ENCODE results near the gene CHSY1. TPM values are rescaled to one million over a fixed set of nuclear protein-coding genes. Genes with fewer than 3 reads are reported as not detected.

Gene CHSY1
- total and polyA plus RNA-seq, 8 donors: 4.7 to 57.1 (median 22.1) TPM

- TF ChIP-seq POLR2AphosphoS5 (IDR thresholded peaks at IDR 0.05) (no peak), EP300 (IDR thresholded peaks at IDR 0.05) (no peak), POLR2A (IDR thresholded peaks at IDR 0.05) (no peak), CTCF (IDR thresholded peaks at IDR 0.05) (no peak)
- H3K27me3 ChIP-seq: no peaks in the 10 kb centered on the region
- WGBS, 5 donors: 79 to 92% (median 82%) methylated on average over 4 of the region's 4 CpGs
- H3K36me3 ChIP-seq: no peaks in the 10 kb centered on the region
- H3K9me3 ChIP-seq: no peaks in the 10 kb centered on the region
- peaks cover 0 to 17% (median 7%) of the 10 kb centered on the region in 4 donors for H3K4me1 ChIP-seq
- intact Hi-C loops (cut with DNase I; ENCODE audit: low total_unique reads): no loop called here
- no peak overlapping the region for H3K4me3 ChIP-seq
- no peak overlapping the region for H3K27ac ChIP-seq
- DNase-seq: no peak
Observed at GRCh38 chr15:101145362-101145761, 106.5 kb downstream of the CHSY1 start.

- DNase-seq: no peak
- H3K4me1 ChIP-seq: peaks cover 0 to 3% (median under 1%) of the 10 kb centered on the region in 4 donors
- H3K36me3 ChIP-seq: no peaks in the 10 kb centered on the region
- no peaks in the 10 kb centered on the region for H3K9me3 ChIP-seq
- TF ChIP-seq POLR2AphosphoS5 (IDR thresholded peaks at IDR 0.05) (no peak), CTCF (IDR thresholded peaks at IDR 0.05) (no peak), EP300 (IDR thresholded peaks at IDR 0.05) (no peak), POLR2A (IDR thresholded peaks at IDR 0.05) (no peak)
- 82 to 94% (median 87%) methylated on average over 7 of the region's 7 CpGs for WGBS, 5 donors
- H3K27ac ChIP-seq: no peak overlapping the region
- intact Hi-C loops (cut with DNase I; ENCODE audit: low total_unique reads): no loop called here
- H3K4me3 ChIP-seq: no peak overlapping the region
- H3K27me3 ChIP-seq: no peaks in the 10 kb centered on the region
Observed at GRCh38 chr15:101143321-101143720, 108.5 kb downstream of the CHSY1 start.

GRCh38 chr15:101142711-101143110, 109.1 kb downstream of the CHSY1 start:
- TF ChIP-seq EP300 (IDR thresholded peaks at IDR 0.05) (no peak), CTCF (IDR thresholded peaks at IDR 0.05) (no peak), POLR2A (IDR thresholded peaks at IDR 0.05) (no peak), POLR2AphosphoS5 (IDR thresholded peaks at IDR 0.05) (no peak)
- 69 to 100% (median 95%) methylated on average over 2 of the region's 2 CpGs for WGBS, 5 donors

GRCh38 chr15:101141926-101142527, 109.8 kb downstream of the CHSY1 start:
- H3K4me1 ChIP-seq: peaks cover 0 to 12% (median 2%) of the 10 kb centered on the region in 4 donors
- H3K4me3 ChIP-seq: no peak overlapping the region
- H3K27me3 ChIP-seq: no peaks in the 10 kb centered on the region
- H3K9me3 ChIP-seq: no peaks in the 10 kb centered on the region
- no peak for TF ChIP-seq CTCF (IDR thresholded peaks at IDR 0.05)
- TF ChIP-seq POLR2A (IDR thresholded peaks at IDR 0.05): no peak
- no peak for DNase-seq
- no peaks in the 10 kb centered on the region for H3K36me3 ChIP-seq
- intact Hi-C loops (cut with DNase I; ENCODE audit: low total_unique reads): no loop called here
- no peak overlapping the region for H3K27ac ChIP-seq

More at GRCh38 chr15:101142711-101143110, 109.1 kb downstream of the CHSY1 start:
- H3K27ac ChIP-seq: no peak overlapping the region
- H3K4me3 ChIP-seq: no peak overlapping the region
- no peak for DNase-seq
- no peaks in the 10 kb centered on the region for H3K9me3 ChIP-seq
- H3K4me1 ChIP-seq: peaks cover 0 to 5% (median 1%) of the 10 kb centered on the region in 4 donors
- H3K27me3 ChIP-seq: no peaks in the 10 kb centered on the region
- no peaks in the 10 kb centered on the region for H3K36me3 ChIP-seq
- intact Hi-C loops (cut with DNase I; ENCODE audit: low total_unique reads): no loop called here

All from stomach (tissue), 9 donors.